ENCODE results near the gene PIGO. TPM values are rescaled to one million over a fixed set of nuclear protein-coding genes. Genes with fewer than 3 reads are reported as not detected.
A peak's percentile ranks its signal among the peaks of the same experiment; 100 is the strongest.

Gene PIGO
- polyA plus RNA-seq, 1 experiment: 26.9 TPM

DNA sequence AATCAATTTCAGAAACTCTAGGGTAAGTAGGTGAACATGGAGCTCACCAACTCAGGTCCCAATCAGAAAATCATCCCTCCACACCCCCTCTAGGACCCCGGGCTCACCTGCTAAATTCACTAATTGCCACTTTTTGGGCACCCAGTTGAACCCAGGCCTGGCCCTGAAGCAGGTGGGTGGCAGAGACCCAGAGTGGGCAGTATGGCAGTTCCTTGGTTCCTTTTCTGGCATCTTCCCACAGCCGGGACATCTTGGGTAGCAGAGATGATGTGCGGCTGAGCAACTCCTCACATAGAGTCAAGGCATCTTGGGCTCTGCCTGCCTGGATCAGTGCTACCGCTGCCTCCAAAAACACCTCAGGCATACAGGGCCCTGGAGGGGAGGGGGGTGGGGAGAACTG lies 21.0 kb downstream of the PIGO start:
- ChIA-PET POLR2A (no interaction called here), CTCF (no interaction called here)

DNA sequence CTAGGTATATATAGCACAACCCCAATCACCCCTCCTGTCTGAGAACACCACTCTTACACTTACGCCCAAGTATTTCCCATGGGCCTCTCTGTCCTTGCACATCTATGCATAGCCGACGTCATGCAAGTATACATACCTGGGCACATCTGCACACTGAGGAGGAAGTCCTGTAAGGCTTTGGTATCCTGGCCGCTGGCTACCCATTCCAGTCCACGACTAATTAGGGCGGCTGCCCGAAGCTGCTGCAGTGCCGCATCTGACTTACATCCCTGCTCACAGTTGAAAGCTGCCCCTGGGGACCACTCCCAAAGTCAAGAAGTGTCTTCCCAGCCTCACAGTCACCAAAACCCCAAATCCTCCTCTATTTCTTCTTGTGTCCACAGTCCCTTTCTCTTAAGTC lies 21.6 kb downstream of the PIGO start:
- Histone ChIP-seq H3K27me3 (ENCODE audit: control insufficient read depth, insufficient read depth, low read length) (no peaks in the 10 kb centered on the region), H3K36me3 (ENCODE audit: control insufficient read depth, insufficient read depth, low read length) (no peaks in the 10 kb centered on the region), H3K4me3 (ENCODE audit: low read depth, low read length) (no peak overlapping the region)
- no peak for DNase-seq (ENCODE audit: low read depth)
- CTCF ChIA-PET: no interaction called here
- POLR2A ChIA-PET: no interaction called here
- TF ChIP-seq, protein P1, sequence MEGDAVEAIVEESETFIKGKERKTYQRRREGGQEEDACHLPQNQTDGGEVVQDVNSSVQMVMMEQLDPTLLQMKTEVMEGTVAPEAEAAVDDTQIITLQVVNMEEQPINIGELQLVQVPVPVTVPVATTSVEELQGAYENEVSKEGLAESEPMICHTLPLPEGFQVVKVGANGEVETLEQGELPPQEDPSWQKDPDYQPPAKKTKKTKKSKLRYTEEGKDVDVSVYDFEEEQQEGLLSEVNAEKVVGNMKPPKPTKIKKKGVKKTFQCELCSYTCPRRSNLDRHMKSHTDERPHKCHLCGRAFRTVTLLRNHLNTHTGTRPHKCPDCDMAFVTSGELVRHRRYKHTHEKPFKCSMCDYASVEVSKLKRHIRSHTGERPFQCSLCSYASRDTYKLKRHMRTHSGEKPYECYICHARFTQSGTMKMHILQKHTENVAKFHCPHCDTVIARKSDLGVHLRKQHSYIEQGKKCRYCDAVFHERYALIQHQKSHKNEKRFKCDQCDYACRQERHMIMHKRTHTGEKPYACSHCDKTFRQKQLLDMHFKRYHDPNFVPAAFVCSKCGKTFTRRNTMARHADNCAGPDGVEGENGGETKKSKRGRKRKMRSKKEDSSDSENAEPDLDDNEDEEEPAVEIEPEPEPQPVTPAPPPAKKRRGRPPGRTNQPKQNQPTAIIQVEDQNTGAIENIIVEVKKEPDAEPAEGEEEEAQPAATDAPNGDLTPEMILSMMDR (IDR thresholded peaks at IDR 0.05; ENCODE audit: insufficient read depth, low read depth, low read length): no peak

More for the DNA sequence above, 21.0 kb downstream of the PIGO start:
- no peak for DNase-seq (ENCODE audit: low read depth)
- H3K27me3 ChIP-seq (ENCODE audit: control insufficient read depth, insufficient read depth, low read length): no peaks in the 10 kb centered on the region
- H3K4me3 ChIP-seq (ENCODE audit: low read depth, low read length): no peak overlapping the region
- no peaks in the 10 kb centered on the region for H3K36me3 ChIP-seq (ENCODE audit: control insufficient read depth, insufficient read depth, low read length)
- TF ChIP-seq, protein P1 (IDR thresholded peaks at IDR 0.05; ENCODE audit: insufficient read depth, low read depth, low read length): no peak

DNA sequence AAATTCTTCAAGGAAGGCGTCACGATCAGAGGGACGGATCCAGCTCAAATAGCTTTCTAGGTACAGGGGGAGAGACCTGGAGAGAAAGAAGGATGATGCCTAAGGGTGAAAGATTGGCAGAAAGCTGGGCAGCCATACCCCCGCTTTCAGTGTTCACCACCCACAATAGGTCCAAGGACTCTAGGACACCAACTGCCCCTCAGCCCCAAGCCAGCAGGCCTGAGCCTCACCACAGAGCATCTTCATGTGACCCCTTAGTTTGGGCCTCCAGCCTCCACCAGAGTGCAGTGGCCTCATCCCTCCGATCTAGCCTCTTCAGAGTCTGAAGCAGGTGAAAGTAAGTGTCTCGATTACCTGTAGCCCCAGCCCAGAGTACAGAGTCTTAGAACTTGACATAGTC lies 22.2 kb downstream of the PIGO start:
- ChIA-PET POLR2A (no interaction called here), CTCF (no interaction called here)
- H3K36me3 ChIP-seq (ENCODE audit: control insufficient read depth, insufficient read depth, low read length): no peaks in the 10 kb centered on the region
- no peak for DNase-seq (ENCODE audit: low read depth)
- TF ChIP-seq, protein P1 (IDR thresholded peaks at IDR 0.05; ENCODE audit: insufficient read depth, low read depth, low read length): no peak
- no peaks in the 10 kb centered on the region for H3K27me3 ChIP-seq (ENCODE audit: control insufficient read depth, insufficient read depth, low read length)
- no peak overlapping the region for H3K4me3 ChIP-seq (ENCODE audit: low read depth, low read length)

DNA sequence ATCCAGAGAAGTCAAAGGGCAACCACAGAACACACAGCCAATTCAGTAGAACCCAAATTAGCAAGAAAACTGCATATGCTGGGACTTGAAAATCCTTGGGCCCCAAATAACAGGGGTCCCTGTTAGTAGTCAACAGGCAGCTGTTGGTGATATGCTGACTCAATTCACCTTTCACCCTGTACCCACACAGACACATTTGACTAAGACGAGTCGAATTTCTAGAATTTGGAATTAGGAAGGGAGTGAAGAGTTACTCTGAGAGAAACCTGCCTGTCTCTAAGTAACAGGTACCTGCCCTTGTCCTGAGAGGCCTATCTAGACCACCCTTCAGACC lies 23.1 kb downstream of the PIGO start:
- Histone ChIP-seq H3K36me3 (ENCODE audit: control insufficient read depth, insufficient read depth, low read length) (no peaks in the 10 kb centered on the region), H3K27me3 (ENCODE audit: control insufficient read depth, insufficient read depth, low read length) (no peaks in the 10 kb centered on the region), H3K4me3 (ENCODE audit: low read depth, low read length) (no peak overlapping the region)
- DNase-seq (ENCODE audit: low read depth): no peak
- ChIA-PET POLR2A (no interaction called here), CTCF (no interaction called here)
- TF ChIP-seq, protein P1 (IDR thresholded peaks at IDR 0.05; ENCODE audit: insufficient read depth, low read depth, low read length): no peak

DNA sequence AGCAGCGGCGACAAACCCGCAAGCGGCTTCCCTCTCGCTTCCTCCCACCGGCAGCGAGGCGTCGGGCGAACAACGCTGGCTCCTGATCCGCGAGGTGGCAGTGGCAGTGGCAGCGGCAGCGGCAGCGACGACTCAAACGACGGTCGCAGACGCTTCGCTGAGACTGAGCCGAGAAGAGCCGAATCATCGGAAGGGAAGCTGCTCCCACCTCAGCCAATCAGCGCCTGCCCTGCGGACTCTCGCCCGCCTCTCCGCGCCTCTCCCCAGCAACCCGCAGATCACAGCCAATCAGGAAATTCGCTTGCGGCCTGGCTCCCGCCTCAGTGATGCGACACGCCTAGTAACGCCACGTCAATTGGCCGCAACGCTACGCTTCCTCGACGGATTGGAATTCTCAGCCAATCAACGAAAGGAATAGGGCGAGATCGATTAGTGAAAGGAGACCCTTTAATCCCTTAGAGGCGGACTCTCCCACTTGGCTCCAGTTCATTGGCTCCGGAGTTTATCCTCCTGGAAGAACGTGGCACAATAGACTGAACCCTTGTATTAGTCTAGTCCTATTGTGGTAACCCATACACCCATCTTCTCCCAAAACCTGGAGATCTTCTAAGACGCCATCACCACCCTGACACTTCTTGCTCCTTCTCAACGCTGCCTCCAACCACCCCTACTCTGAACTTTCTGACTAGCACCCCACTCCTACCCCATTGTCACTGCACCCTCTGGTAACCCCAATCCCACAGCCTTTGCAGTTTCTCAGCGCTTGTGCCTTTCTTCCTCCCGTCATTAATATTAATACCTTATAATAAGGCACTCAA lies 23.7 kb downstream of the PIGO start, which contains the start of gene VCP:
TSS of gene VCP (minus strand) at position 165 of the 818 bp plus-strand sequence. CDS start 272 bp downstream, outside the sequence.
- H3K4me3 ChIP-seq (ENCODE audit: low read depth, low read length): peak within 1 kb of the TSS; percentile 65
- peak; percentile 96 for DNase-seq (ENCODE audit: low read depth)
- CTCF ChIA-PET: interaction anchor here (0.7 to 1.6 kb wide), 9 partner anchors 7 to 173 kb away, joined by 3 to 7 read pairs (median 3); partner anchors contain the start of genes FANCG and STOML2
- peaks cover 3% of the 10 kb centered on the region; the same call in 1 of the 2 replicates for H3K36me3 ChIP-seq (ENCODE audit: control insufficient read depth, insufficient read depth, low read length)
- TF ChIP-seq, protein P1 (IDR thresholded peaks at IDR 0.05; ENCODE audit: insufficient read depth, low read depth, low read length): no peak
- POLR2A ChIA-PET: interaction anchor here (0.5 to 2.1 kb wide), 5 partner anchors 7 to 673 kb away, joined by 3 to 40 read pairs (median 12); partner anchors contain the start of gene FANCG
- H3K27me3 ChIP-seq (ENCODE audit: control insufficient read depth, insufficient read depth, low read length): no peaks in the 10 kb centered on the region
